OCI-LY7 (cell line): Measurements from ENCODE around the gene ANKFN1. TPM values are rescaled to one million over a fixed set of nuclear protein-coding genes. Genes with fewer than 3 reads are reported as not detected.

Experiments
- BruUV-seq: library from RNA; stranded (reverse); fragments of 400-500 nt; replicated peaks from 2 replicates; lab custom pipeline; 2021; lab: Mats Ljungman, UMichigan
- CTCF ChIA-PET: fragments of 300-600 bp; sonication (Branson Sonifier 250); formaldehyde crosslinking; loops from one replicate; lab custom pipeline; 2022; ENCODE audit warnings: antibody characterized with exemption; ENCODE audit not compliant: unreplicated experiment; lab: Charles Lee
- POLR2A ChIA-PET: fragments of 300-600 bp; sonication (Branson Sonifier 250); formaldehyde crosslinking; loops from one replicate; lab custom pipeline; 2022; ENCODE audit warnings: antibody characterized with exemption; lab: Charles Lee
- DNase-seq: peaks from one replicate; pipeline ENCODE4 v3.0.0-alpha.2; 2015; ENCODE audit warnings: low spot score
- H2AFZ ChIP-seq: fragments of 200-600 bp; sonication (generic), shearing (Covaris generic); 2 replicates; pipeline ENCODE4 v1.6.1; 2014; ENCODE audit warnings: mild to moderate bottlenecking, antibody characterized with exemption, low read length, moderate library complexity
- H3K27ac ChIP-seq: fragments of 200-600 bp; sonication (generic); 2 replicates; pipeline ENCODE4 v1.5.1; 2014; ENCODE audit warnings: mixed run types, low read depth, mild to moderate bottlenecking, moderate library complexity, low read length, inconsistent platforms; ENCODE audit not compliant: poor library complexity, severe bottlenecking
- H3K36me3 ChIP-seq: fragments of 200-600 bp; sonication (generic); 2 replicates; pipeline ENCODE4 v1.6.1; 2014; ENCODE audit warnings: mild to moderate bottlenecking, antibody characterized with exemption, low read length, moderate library complexity, mixed read lengths; ENCODE audit not compliant: insufficient read depth
- H3K4me1 ChIP-seq: fragments of 200-600 bp; sonication (generic); 2 replicates; pipeline ENCODE4 v1.5.1; 2014; ENCODE audit warnings: mild to moderate bottlenecking, low read length; ENCODE audit not compliant: insufficient read depth, poor library complexity, severe bottlenecking
- H3K4me2 ChIP-seq: fragments of 200-600 bp; sonication (generic); 2 replicates; pipeline ENCODE4 v1.6.1; 2014; ENCODE audit warnings: mild to moderate bottlenecking, low read length
- H3K4me3 ChIP-seq: fragments of 200-600 bp; sonication (generic); 2 replicates; pipeline ENCODE4 v1.5.1; 2014; ENCODE audit warnings: mild to moderate bottlenecking, low read depth, low read length; ENCODE audit not compliant: poor library complexity, severe bottlenecking
- H3K79me2 ChIP-seq: fragments of 200-600 bp; sonication (generic); 2 replicates; pipeline ENCODE4 v1.6.1; 2016; ENCODE audit warnings: low read depth, mild to moderate bottlenecking, low read length, moderate library complexity, mixed read lengths; ENCODE audit not compliant: insufficient read depth
- H3K9me2 ChIP-seq: fragments of 200-600 bp; sonication (generic); 2 replicates; pipeline ENCODE4 v1.6.1; 2016; ENCODE audit warnings: mild to moderate bottlenecking, low read length, mixed read lengths; ENCODE audit not compliant: insufficient read depth
- H3K9me3 ChIP-seq: fragments of 200-600 bp; sonication (generic); 2 replicates; pipeline ENCODE4 v1.6.1; 2014; ENCODE audit warnings: mild to moderate bottlenecking, mixed run types, low read length, mixed read lengths
- H4K20me1 ChIP-seq: fragments of 200-600 bp; sonication (generic); 2 replicates; pipeline ENCODE4 v1.6.1; 2014; ENCODE audit warnings: mild to moderate bottlenecking, antibody characterized with exemption, low read length, moderate library complexity, mixed read lengths; ENCODE audit not compliant: insufficient read depth
- EZH2phosphoT487 ChIP-seq: fragments of 200-600 bp; sonication (generic); IDR thresholded peaks from 2 replicates; pipeline ENCODE4 v1.6.1; 2018; ENCODE audit warnings: low read depth, borderline replicate concordance, mild to moderate bottlenecking, mixed run types, antibody characterized with exemption, low read length, moderate library complexity, mixed read lengths
- intact Hi-C: fragments of 100-400 bp; cut with micrococcal nuclease; formaldehyde crosslinking; loops from one replicate; pipeline ENCODE4 v1.10.0; 2022; ENCODE audit not compliant: unreplicated experiment
- total RNA-seq, 2 experiments: library from RNA; depleted of rRNA in 1 of 2; stranded (reverse); fragments of >200 nt in 1 of 2; shearing (Covaris generic) in 1 of 2; gene quantifications; 2 replicates each; pipeline ENCODE4 v1.2.3, GENCODE V29; 2014 to 2022
- TF ChIP-seq, protein P1 (sequence below): fragments of 200-600 bp; sonication (generic); conservative IDR thresholded peaks from 2 replicates; pipeline ENCODE4 v1.5.1; 2014; ENCODE audit warnings: mild to moderate bottlenecking, antibody characterized with exemption, low read length, moderate library complexity, mixed read lengths

The ANKFN1 gene
- total RNA-seq, 2 experiments from 2014 or later = 0.67 TPM; not detected in 1

GRCh38 chr17:56142325-56142724 is 10.9 kb upstream of the ANKFN1 start:
- CTCF ChIA-PET = no interaction called here
- TF ChIP-seq EZH2phosphoT487 = no peak
- TF ChIP-seq, protein P1, sequence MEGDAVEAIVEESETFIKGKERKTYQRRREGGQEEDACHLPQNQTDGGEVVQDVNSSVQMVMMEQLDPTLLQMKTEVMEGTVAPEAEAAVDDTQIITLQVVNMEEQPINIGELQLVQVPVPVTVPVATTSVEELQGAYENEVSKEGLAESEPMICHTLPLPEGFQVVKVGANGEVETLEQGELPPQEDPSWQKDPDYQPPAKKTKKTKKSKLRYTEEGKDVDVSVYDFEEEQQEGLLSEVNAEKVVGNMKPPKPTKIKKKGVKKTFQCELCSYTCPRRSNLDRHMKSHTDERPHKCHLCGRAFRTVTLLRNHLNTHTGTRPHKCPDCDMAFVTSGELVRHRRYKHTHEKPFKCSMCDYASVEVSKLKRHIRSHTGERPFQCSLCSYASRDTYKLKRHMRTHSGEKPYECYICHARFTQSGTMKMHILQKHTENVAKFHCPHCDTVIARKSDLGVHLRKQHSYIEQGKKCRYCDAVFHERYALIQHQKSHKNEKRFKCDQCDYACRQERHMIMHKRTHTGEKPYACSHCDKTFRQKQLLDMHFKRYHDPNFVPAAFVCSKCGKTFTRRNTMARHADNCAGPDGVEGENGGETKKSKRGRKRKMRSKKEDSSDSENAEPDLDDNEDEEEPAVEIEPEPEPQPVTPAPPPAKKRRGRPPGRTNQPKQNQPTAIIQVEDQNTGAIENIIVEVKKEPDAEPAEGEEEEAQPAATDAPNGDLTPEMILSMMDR = no peak
- Histone ChIP-seq H3K36me3 (no peaks in the 10 kb centered on the region), H3K27ac (no peak overlapping the region), H3K4me1 (no peaks in the 10 kb centered on the region), H2AFZ (no peak overlapping the region), H4K20me1 (no peaks in the 10 kb centered on the region), H3K9me3 (no peaks in the 10 kb centered on the region), H3K4me3 (no peak overlapping the region), H3K79me2 (no peaks in the 10 kb centered on the region), H3K4me2 (no peak overlapping the region), H3K9me2 (no peaks in the 10 kb centered on the region)
- intact Hi-C loops = no loop called here
- BruUV-seq = no TSS peak
- no peak for DNase-seq
- POLR2A ChIA-PET = no interaction called here

DNA sequence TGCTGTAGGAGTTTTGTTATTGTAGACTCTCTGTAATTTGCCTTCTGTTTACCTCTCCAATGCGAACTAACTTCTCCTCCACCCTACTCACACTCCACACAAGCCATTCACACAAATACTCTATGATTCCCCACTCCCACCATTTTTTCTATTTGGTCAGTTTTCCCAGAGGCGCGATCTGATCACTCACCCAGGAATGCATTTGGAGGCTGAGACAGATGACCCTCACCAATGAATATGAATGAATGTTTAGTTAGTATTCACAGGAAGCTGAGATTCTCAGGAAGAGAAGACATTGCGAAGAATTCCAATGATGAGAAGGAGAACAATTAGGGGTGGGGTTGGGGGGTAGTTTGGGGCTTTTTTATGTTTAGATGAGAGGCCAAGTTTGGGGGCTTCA is 10.5 kb upstream of the ANKFN1 start:
- Histone ChIP-seq H2AFZ (no peak overlapping the region), H4K20me1 (no peaks in the 10 kb centered on the region), H3K79me2 (no peaks in the 10 kb centered on the region), H3K4me3 (no peak overlapping the region), H3K9me2 (no peaks in the 10 kb centered on the region), H3K36me3 (no peaks in the 10 kb centered on the region), H3K9me3 (no peaks in the 10 kb centered on the region), H3K4me2 (no peak overlapping the region), H3K4me1 (no peaks in the 10 kb centered on the region), H3K27ac (no peak overlapping the region)
- DNase-seq = no peak
- no TSS peak for BruUV-seq
- TF ChIP-seq EZH2phosphoT487 = no peak
- CTCF ChIA-PET = no interaction called here
- POLR2A ChIA-PET = no interaction called here
- intact Hi-C loops = no loop called here

GRCh38 chr17:56144223-56144622 is 9.1 kb upstream of the ANKFN1 start:
- Histone ChIP-seq H2AFZ (no peak overlapping the region), H3K4me3 (no peak overlapping the region), H3K79me2 (no peaks in the 10 kb centered on the region), H3K27ac (no peak overlapping the region), H3K36me3 (no peaks in the 10 kb centered on the region), H3K9me2 (no peaks in the 10 kb centered on the region), H3K9me3 (no peaks in the 10 kb centered on the region), H3K4me2 (no peak overlapping the region), H4K20me1 (no peaks in the 10 kb centered on the region), H3K4me1 (no peaks in the 10 kb centered on the region)
- POLR2A ChIA-PET = interaction anchor here (0.6 kb wide), 1 partner anchor 243 kb away, joined by 5 read pairs; no protein-coding TSS in a partner anchor
- CTCF ChIA-PET = no interaction called here
- TF ChIP-seq, protein P1 = no peak
- TF ChIP-seq EZH2phosphoT487 = no peak
- intact Hi-C loops = no loop called here
- DNase-seq = no peak
- no TSS peak for BruUV-seq
